ENCODE measurements around the gene FBP2.

Gene FBP2

DNA sequence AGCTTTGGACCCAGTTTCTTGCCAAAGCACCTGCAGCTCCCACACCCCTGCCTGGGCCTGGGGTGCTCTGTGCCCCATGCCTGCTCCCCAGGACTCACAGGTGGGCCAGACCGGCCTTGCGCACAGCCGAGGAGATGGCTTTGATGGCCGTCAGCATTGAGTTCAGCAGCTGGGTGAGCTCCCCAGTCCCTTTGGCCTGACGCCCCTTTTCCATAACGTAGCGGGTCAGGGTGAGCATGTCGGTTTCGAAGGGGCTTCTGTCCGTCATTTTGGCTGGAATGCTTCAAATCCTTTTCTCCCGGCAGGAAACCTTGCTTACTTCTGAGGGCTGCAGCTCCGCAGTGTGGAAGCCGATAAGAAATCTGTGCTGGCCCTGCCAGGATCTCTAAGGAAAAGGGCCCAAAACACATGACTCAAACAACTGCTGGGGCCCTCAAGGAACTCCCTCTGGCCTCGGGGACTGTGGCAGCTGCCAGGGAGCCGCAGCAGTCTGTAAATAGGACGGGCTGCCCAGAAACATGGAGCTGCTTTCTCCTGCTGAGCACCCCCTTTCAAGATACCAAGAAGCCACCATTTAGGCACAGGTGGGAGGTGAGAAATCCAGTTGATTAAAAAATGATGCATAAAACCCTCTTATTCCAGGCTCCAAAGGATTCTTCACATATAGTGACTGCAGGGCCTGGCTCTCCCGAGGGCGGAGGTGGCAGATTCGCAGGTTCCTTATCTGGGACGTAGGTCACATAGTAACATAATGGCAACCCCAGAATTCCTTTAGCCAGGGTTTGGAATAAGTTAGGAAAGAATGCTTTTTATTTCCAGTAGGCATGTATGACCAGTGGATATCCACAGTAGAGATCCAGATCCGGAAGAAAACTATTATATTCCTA is at the start of gene FBP2:
Gene FBP2 (minus strand): TSS at position 366 of the 887 bp plus-strand sequence. CDS start 98 bp downstream, at position 268.
- TF ChIP-seq, protein P1, sequence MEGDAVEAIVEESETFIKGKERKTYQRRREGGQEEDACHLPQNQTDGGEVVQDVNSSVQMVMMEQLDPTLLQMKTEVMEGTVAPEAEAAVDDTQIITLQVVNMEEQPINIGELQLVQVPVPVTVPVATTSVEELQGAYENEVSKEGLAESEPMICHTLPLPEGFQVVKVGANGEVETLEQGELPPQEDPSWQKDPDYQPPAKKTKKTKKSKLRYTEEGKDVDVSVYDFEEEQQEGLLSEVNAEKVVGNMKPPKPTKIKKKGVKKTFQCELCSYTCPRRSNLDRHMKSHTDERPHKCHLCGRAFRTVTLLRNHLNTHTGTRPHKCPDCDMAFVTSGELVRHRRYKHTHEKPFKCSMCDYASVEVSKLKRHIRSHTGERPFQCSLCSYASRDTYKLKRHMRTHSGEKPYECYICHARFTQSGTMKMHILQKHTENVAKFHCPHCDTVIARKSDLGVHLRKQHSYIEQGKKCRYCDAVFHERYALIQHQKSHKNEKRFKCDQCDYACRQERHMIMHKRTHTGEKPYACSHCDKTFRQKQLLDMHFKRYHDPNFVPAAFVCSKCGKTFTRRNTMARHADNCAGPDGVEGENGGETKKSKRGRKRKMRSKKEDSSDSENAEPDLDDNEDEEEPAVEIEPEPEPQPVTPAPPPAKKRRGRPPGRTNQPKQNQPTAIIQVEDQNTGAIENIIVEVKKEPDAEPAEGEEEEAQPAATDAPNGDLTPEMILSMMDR (IDR thresholded peaks at IDR 0.05): no peak
- DNase-seq (ENCODE audit: low spot score): peak; percentile 64
- Histone ChIP-seq H3K4me3 (peak within 1 kb of the TSS; percentile 4), H3K27ac (no peak within 1 kb of the TSS)

DNA sequence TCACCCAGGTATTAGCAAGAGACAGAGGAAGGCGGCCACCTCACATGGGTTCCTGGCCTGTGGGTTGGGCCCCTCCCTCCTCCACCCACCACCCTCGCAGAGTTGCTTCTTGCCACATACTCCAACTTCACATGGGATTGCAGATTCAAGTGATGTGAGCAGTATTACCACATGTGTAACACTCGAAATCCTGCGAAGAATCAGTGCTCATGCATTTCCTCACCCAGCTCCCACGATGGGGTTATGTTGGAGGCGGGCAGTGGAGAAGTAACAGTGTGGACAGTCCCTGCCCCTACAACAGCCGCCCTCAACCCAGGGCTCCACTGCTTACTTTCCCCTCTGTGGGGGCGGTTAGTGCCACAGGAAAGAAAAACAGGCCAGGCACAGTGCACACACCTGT is 49.6 kb upstream of the FBP2 start:
- Histone ChIP-seq H3K4me3 (no peak overlapping the region), H3K27ac (no peak overlapping the region)
- TF ChIP-seq, protein P1 (IDR thresholded peaks at IDR 0.05): no peak
- DNase-seq (ENCODE audit: low spot score): no peak

DNA sequence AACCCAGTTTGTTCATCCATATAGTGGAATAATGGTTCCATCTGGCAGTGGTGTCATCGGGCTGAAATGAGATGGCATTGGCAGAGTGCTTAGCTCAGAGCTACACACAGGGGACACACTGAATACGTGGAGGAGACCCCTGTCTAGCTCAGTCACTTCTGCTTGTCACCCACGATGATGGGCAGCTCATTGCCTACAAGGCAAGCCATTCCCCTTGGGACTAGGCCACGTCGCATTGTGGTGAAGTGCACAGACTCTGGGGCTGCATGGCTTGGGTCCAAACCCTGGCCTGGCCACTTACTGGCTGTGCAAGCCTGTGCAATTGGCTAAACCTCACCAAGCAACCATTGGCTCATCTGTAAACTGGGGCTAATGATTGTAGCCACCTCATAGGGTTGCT is 48.9 kb upstream of the FBP2 start:
- Histone ChIP-seq H3K27ac (no peak overlapping the region), H3K4me3 (no peak overlapping the region)
- no peak for DNase-seq (ENCODE audit: low spot score)
- TF ChIP-seq, protein P1 (IDR thresholded peaks at IDR 0.05): no peak

DNA sequence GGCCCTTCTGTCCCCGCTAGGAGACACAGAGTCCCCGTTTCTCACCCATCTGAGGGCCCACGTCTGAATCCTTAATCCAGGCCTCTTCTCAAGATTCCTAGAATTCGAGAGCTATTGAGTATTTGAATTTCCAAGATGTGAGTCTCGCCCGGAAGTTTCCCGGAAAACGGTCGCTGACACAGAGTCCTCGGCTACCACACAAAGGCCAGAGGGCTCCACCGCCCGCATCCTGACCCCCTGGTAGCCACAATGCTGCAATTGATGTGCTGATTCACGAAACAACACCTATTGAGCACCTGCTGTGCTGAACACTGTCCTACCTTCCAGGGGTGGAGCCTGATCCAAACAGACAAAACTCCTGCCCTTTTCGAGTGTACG is 46.4 kb upstream of the FBP2 start:
- DNase-seq (ENCODE audit: low spot score): no peak
- TF ChIP-seq, protein P1 (IDR thresholded peaks at IDR 0.05): no peak
- peak overlapping the region in 1 of 2 donors; percentile 65 for H3K27ac ChIP-seq
- H3K4me3 ChIP-seq: peak overlapping the region; percentile 90

DNA sequence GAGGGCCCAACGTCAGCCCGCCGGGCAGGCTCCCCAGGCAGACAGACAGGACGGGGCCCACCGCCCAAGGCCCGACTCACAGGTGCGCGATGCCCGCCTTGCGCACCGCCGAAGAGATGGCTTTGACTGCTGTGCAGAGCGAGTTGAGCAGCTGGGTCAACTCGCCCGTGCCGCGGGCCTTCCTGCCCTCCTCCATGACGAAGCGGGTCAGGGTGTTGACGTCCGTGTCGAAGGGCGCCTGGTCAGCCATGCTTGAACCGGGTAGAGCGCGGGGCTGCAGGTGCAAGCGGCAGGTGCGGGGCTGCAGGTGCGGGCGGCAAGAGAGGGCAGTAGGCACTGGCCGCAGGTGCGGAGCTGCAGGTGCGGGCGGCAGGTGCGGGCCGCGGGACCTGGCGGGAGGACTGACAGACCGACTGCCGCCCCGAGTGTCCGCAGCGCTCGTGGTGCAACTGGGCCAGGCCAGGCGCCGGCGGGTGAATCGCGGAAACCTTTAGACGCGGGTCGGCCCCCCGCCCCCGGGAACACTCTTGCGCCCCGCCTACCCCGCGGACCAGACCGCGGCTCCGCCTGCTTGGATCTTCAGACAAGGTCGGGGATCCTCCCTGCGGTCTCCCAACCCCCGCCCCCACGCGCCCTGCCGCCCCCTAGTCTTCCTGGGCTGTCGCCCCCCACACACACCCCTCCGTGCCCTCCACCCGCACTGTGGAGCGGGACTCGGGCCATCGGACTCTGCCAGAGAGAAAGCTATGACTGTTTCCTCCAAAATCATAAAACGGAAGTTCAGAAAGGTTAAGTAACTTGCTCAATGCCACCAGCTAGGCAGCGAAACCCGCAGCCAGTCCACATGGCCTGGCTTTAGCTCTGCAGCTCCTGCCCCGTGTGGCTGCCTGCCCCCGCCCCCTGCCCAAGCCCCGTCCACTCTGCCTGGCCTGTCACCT is 45.7 kb upstream of the FBP2 start, which contains the start of gene FBP1:
Gene FBP1 (minus strand): TSS at position 458 of the 938 bp plus-strand sequence. CDS start 208 bp downstream, at position 250.
- Histone ChIP-seq H3K27ac (peak within 1 kb of the TSS in 1 of 2 donors; percentile 65), H3K4me3 (peak within 1 kb of the TSS; percentile 90)
- DNase-seq (ENCODE audit: low spot score): no peak
- TF ChIP-seq, protein P1 (IDR thresholded peaks at IDR 0.05): no peak

DNA sequence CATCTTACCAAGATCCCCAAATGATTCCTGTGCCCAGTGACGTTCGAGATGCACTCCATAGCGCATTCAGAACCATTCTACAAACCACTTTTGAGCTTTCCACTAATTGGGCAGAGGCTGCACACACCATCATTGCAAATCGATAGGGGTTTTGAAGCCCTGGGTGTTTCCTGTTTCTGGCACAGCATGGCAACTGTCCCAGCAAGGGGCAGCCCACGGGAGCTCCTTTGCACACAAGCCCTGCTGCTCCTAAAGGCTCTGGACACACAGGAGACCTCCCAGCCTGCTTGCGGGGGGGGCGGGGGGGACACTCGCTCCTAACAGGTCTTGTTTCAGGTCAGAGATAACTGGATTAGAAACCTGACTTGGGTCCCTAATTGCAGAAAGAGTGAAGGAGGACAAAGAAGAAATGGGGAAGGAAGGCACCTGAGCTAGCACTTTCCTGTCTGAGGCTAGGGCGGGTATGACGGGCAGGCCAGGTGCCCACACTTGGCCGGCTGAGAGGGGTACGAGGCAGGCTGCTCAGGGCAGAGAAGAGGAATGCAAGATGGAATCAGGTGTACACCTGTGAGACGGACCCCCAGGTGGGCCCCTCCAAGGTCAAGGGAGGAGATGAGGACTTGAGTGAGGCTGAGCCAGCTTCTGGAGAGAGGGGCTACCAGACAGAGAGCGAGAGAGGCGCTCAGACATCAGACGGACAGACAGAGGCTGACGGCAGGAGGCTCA is 44.9 kb upstream of the FBP2 start:
- no peak overlapping the region for H3K27ac ChIP-seq
- H3K4me3 ChIP-seq: peak overlapping the region; percentile 90
- TF ChIP-seq, protein P1 (IDR thresholded peaks at IDR 0.05): no peak
- no peak for DNase-seq (ENCODE audit: low spot score)

Data from coronary artery (tissue), 2 donors.